GM19193 (cell line): ENCODE data around the gene TIMP3.

Experiments
- POLR2A ChIP-seq: IDR thresholded peaks from 4 replicates; pipeline ENCODE4 v1.6.1; 2011; ENCODE audit not compliant: insufficient read depth, insufficient read length; ENCODE audit errors: extremely low read depth

TIMP3 gene

DNA sequence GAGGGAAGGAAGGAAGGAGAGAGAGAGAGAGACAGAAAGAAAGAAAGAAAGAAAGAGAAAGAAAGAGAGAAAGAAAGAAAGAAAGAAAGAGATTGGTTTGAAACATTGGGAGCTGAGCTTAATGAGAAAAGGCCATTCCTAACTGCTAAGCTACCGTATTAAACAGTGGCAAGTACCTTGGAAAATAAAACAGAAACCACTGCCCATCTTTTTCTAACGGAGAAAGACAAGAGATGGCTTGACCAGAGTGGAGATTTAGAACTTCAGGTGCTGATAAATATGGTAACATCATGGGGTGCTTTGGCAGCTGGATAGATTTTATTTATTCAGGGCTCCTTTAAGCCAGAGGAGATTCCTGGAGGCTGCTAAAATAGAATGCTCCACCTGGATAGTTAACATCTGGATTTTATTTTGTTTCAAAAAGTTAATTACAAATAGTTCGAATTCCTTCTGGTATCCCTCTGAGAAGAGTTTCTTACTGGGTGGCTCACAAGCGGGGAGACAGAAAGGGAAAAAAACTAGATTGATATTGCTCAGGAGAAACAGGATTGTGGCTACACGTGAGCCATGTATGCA lies 12.9 kb downstream of the TIMP3 start:
- no peak for TF ChIP-seq POLR2A

DNA sequence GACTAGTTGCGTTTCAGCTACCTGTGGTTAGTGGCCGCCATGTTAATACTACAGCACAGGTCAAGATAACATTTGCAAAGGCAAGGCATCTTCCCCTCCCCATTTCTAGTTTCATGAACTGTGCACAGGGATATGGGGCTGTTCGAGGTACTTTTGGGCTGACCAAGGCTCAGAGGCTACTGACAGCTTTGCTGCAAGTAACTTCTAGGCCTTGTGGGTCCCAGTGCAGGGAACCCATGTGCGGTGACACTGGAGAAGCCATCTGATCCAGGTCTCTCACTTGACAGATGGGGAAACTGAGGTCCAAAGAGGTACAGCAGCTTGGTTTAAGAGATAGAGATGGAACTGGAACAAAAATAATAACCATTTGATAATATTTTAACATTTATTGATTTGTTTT lies 13.6 kb downstream of the TIMP3 start:
- TF ChIP-seq POLR2A = no peak

- TF ChIP-seq POLR2A = no peak
Observed at GRCh38 chr22:32815943-32816342, 14.4 kb downstream of the TIMP3 start.

- no peak for TF ChIP-seq POLR2A
Observed at GRCh38 chr22:32817137-32817730, 15.7 kb downstream of the TIMP3 start.

DNA sequence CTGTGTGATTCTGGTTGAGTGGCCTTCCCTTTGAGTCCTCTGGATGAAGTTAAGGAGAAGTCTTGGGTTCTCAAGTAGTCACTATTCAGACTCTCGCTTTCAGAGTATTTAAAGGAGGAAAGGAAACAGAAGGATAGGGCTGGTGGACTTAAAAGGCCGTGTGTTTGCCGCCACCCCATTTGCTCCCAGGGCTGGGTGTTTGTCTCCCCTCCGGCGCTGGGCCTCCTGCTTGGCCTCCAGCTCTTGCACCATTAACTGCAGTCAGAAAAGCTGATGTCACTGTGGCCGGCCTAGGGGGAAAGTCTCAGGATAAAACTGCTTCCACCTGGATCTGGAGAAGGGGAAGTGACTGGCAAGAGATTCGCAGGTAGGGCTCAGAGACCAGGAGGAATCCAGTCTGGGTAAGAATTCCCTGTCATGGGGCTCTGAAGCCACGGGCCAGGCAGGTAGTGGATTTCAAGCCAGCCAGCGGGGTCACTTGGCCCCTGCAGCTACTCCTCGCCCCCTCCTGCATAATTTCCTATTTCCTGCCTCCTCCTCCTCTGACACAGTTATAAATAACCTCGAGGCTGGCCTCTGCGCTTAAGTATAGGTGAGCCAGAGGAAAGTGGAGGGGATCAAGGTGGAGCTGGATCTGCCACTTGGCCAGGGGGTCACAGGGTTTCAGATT lies 17.1 kb downstream of the TIMP3 start:
- TF ChIP-seq POLR2A = no peak

GRCh38 chr22:32819120-32819519 lies 17.6 kb downstream of the TIMP3 start:
- no peak for TF ChIP-seq POLR2A

DNA sequence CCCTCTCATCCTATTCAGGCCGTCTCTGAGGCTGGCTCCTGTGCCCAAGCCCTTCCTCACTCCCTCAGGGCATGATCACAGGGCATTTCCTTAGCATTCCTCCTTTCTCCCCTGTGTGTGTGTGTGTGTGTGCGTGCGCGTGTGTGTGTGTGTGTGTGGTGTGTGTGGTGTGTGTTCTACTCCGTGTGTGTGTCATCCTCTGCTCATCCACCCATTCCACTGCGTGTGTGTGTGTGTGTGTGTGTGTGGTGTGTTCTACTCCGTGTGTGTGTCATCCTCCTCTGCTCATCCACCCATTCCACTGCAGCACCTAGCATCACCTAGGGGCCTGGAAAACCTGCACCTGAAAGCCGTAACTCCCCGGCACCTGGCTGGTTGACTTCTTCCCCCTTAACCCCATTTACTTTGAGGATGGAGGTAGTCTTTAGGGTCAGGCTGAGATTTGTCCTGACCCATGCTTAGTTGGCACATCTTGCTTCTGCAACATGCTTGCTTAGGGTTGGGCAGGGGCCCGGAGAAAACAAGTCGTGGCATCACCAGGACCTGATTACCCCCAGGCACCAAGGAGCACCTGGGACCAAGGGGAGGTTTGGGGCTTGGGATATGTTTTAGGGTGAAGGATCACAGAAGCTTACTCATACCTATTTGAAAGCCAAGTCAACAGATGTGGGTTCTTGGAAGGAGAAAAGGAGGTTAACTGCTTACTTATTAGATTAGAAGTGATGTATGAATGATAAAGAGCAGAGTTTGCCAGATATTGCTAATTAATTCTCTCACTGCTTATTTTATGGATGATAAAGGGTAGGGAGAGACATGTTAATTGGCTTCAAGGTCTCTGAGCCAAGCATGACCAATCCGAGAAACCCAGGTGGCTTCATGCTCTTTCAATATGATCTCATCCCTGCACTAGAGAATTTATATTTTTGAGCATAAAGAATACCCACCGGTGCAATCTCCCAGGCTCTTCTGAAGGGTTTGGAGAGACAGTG lies 18.9 kb downstream of the TIMP3 start:
- no peak for TF ChIP-seq POLR2A

DNA sequence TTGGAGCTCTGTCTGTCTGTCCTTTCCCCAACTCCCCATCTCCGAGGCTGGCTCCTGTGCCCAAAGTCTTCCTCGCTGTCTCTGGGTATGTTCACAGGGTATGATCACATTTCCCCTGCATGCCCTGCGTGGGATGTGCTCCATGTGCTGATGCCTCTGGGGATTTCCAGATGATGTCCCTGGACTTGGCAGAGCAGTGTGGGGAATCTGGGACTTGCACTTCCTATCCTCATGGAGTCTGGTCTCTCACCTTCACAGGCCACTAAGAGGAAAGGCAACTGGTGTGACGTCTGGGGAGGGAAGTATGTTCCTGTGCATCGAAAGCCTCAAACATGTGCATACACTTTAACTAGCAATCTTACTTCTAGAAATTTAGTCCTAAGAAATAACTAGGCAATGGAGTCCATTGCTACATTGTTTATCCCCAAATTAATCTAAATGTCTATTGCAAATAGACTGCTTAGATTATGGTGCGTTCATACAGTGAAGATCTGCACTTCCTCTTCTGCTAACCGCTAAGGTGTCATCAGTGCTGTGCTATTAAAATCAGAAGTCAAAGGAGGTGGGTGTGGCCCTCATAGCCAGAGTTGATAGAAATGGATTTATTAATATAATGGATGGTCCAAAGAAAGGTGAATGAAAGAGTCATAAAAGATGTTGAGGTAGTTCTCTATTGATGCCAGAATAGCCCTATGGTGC lies 20.8 kb downstream of the TIMP3 start:
- no peak for TF ChIP-seq POLR2A

DNA sequence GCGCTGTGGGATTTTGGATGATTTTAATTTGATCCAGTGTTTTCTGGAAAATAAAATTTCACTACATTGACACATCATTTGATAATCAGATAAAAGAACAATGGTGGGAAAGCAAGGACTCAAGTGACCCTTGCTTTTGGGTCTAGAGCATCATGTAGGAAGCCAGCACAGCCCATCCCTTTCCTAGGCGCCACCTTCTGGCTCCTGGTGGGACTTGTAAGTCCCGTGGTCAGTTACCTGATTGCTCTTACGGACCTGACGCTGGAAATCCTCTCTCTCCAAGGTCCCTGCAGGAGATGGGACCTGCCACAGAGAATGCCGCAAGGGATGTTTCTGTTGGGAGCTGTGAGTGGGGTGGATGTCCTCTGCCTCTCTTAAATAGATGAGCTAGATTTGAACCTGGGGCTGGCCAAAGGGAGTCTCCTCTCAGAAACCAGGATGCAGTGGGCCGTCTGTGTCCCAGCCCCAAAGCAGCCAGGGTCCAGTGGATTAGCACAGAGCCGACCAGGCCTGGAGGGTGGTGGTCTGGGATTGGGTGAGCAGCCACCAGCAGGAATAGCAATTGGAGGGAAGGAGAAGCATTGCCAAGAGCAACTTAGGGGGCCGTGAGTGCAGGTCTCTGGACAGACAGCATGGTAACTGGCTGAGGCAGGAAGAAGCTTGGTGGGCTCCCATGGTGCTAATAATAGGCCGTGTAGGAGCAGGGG lies 21.7 kb downstream of the TIMP3 start:
- no peak for TF ChIP-seq POLR2A

GRCh38 chr22:32824531-32825312 lies 23.2 kb downstream of the TIMP3 start:
- no peak for TF ChIP-seq POLR2A

DNA sequence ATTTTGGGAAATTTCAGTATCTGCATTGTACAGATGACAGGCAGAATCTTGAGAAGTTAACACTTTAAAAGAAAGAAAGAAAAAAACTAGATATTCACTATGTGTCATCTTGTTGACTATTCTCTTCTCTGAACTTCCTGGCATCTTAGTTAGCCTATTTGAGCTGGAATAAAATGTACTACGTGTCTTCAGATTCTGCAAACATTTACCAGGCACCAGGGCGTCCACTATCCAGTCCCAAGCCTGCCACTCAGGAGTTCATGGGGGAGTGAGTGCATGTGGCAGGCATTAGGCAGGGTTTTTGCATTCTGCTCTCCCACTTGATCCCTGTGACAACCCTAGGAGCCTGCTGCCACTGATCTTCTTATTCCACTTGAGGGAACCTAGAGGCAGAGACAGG lies 25.0 kb downstream of the TIMP3 start:
- no peak for TF ChIP-seq POLR2A

- TF ChIP-seq POLR2A = no peak
Observed at GRCh38 chr22:32827049-32827602, 25.6 kb downstream of the TIMP3 start.

DNA sequence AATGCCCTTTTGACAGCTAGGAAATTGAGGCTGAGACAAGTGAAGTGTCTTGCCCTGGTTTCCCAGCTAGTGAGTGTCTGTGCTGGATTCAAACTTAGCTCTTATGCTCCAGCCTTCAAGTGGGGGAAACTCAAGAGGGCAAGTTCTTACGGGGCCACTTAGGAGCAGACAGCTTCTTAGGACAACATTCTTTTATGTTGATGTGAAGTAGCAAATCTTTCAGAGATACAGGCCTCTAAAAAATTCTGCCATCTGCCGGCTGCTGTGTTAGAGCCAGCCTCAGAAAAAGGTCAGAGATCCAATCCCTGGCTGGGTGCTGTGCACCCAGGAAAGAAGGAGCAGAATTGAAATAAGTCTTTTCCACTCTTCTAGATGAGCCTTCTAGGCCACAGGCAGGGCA lies 26.6 kb downstream of the TIMP3 start:
- no peak for TF ChIP-seq POLR2A
